ENCODE data around the gene ZDHHC11. TPM values are rescaled to one million over a fixed set of nuclear protein-coding genes. Genes with fewer than 3 reads are reported as not detected.

Gene ZDHHC11
- total and polyA plus RNA-seq, 2 experiments from 2014 or later: 5.8 to 8.5 TPM

GRCh38 chr5:884345-885126, 33.8 kb upstream of the ZDHHC11 start:
- Histone ChIP-seq H3K27ac (no peak overlapping the region), H3K79me2 (peaks cover 20% of the 10 kb centered on the region), H3K27me3 (no peaks in the 10 kb centered on the region), H3K4me3 (no peak overlapping the region), H3K9me2 (replicated peaks; ENCODE audit: insufficient read depth) (no peaks in the 10 kb centered on the region), H3K4me2 (no peak overlapping the region), H3K9me3 (ENCODE audit: low read depth) (no peaks in the 10 kb centered on the region), H2AFZ (no peak overlapping the region), H3K4me1 (ENCODE audit: insufficient read depth) (no peaks in the 10 kb centered on the region), H3K36me3 (replicated peaks; ENCODE audit: insufficient read depth, low read depth) (no peaks in the 10 kb centered on the region), H4K20me1 (ENCODE audit: insufficient read depth, poor library complexity, severe bottlenecking) (peaks cover 4% of the 10 kb centered on the region)
- 92% methylated on average over 15 of the region's 16 CpGs for WGBS (ENCODE audit: low lambda C conversion rate, missing lambda C conversion rate)
- TF ChIP-seq EZH2 (IDR thresholded peaks at IDR 0.05; ENCODE audit: borderline replicate concordance) (no peak), EZH2phosphoT487 (IDR thresholded peaks at IDR 0.05; ENCODE audit: low read depth, severe bottlenecking, unreplicated experiment) (no peak), CTCF (IDR thresholded peaks at IDR 0.05; ENCODE audit: poor library complexity) (no peak)
- no peak for DNase-seq (ENCODE audit: low spot score)

- Histone ChIP-seq H3K9me2 (replicated peaks; ENCODE audit: insufficient read depth) (no peaks in the 10 kb centered on the region), H4K20me1 (ENCODE audit: insufficient read depth, poor library complexity, severe bottlenecking) (peaks cover 4% of the 10 kb centered on the region), H3K27me3 (no peaks in the 10 kb centered on the region), H3K4me1 (ENCODE audit: insufficient read depth) (no peaks in the 10 kb centered on the region), H3K36me3 (replicated peaks; ENCODE audit: insufficient read depth, low read depth) (no peaks in the 10 kb centered on the region), H2AFZ (no peak overlapping the region), H3K79me2 (peaks cover 16% of the 10 kb centered on the region), H3K27ac (no peak overlapping the region), H3K9me3 (ENCODE audit: low read depth) (no peaks in the 10 kb centered on the region), H3K4me2 (no peak overlapping the region), H3K4me3 (no peak overlapping the region)
- whole genome bisulfite sequencing (ENCODE audit: low lambda C conversion rate, missing lambda C conversion rate): 98% methylated on average over 29 of the region's 29 CpGs
- no peak for DNase-seq (ENCODE audit: low spot score)
- TF ChIP-seq EZH2 (IDR thresholded peaks at IDR 0.05; ENCODE audit: borderline replicate concordance) (no peak), EZH2phosphoT487 (IDR thresholded peaks at IDR 0.05; ENCODE audit: low read depth, severe bottlenecking, unreplicated experiment) (no peak), CTCF (IDR thresholded peaks at IDR 0.05; ENCODE audit: poor library complexity) (no peak)
Measured at GRCh38 chr5:883475-884181, 32.8 kb upstream of the ZDHHC11 start.

GRCh38 chr5:882253-883183, 31.7 kb upstream of the ZDHHC11 start:
- Histone ChIP-seq H3K79me2 (peaks cover 14% of the 10 kb centered on the region), H3K27ac (no peak overlapping the region), H3K36me3 (replicated peaks; ENCODE audit: insufficient read depth, low read depth) (no peaks in the 10 kb centered on the region), H3K4me2 (no peak overlapping the region), H3K9me3 (ENCODE audit: low read depth) (no peaks in the 10 kb centered on the region), H3K27me3 (no peaks in the 10 kb centered on the region), H4K20me1 (ENCODE audit: insufficient read depth, poor library complexity, severe bottlenecking) (peaks cover 4% of the 10 kb centered on the region), H3K9me2 (replicated peaks; ENCODE audit: insufficient read depth) (no peaks in the 10 kb centered on the region), H3K4me3 (no peak overlapping the region), H3K4me1 (ENCODE audit: insufficient read depth) (no peaks in the 10 kb centered on the region), H2AFZ (no peak overlapping the region)
- over 99% methylated on average over 33 of the region's 33 CpGs for WGBS (ENCODE audit: low lambda C conversion rate, missing lambda C conversion rate)
- TF ChIP-seq EZH2 (IDR thresholded peaks at IDR 0.05; ENCODE audit: borderline replicate concordance) (no peak), EZH2phosphoT487 (IDR thresholded peaks at IDR 0.05; ENCODE audit: low read depth, severe bottlenecking, unreplicated experiment) (no peak), CTCF (IDR thresholded peaks at IDR 0.05; ENCODE audit: poor library complexity) (no peak)
- DNase-seq (ENCODE audit: low spot score): no peak
